AG09319 (cell line): ENCODE measurements around the gene ZNF101.
"Not testable (repeated sequence)": the region's sequence is repeated elsewhere in the genome, so short reads cannot be mapped to it uniquely, and the experiment has no call there.

Experiments
- DNase-seq: peaks from one replicate; pipeline ENCODE4 v3.0.0-alpha.2; 2010; ENCODE audit warnings: low read depth; ENCODE audit errors: extremely low read depth
- TF ChIP-seq, protein P1 (sequence below): IDR thresholded peaks from 2 replicates; pipeline ENCODE4 v1.5.1; 2011; ENCODE audit warnings: low read depth, mild to moderate bottlenecking, inconsistent platforms, low read length, moderate library complexity

Gene ZNF101

DNA sequence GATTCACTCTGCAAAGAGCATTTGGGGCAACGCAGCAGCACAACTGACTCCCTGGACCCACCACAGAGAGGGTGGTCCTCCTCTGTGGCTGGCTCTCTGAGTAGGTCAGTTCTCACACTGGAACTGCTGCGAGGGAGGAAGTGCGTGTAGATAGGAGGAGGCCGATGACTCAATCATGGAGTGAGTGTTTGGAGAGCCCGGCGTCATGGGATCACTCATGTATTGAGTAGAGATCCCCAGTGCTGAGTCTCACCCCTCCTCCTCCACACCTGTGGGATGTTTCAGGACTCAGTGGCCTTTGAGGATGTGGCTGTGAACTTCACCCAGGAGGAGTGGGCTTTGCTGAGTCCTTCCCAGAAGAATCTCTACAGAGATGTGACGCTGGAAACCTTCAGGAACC, 8.9 kb downstream of the ZNF101 start:
- DNase-seq = no peak
- TF ChIP-seq, protein P1, sequence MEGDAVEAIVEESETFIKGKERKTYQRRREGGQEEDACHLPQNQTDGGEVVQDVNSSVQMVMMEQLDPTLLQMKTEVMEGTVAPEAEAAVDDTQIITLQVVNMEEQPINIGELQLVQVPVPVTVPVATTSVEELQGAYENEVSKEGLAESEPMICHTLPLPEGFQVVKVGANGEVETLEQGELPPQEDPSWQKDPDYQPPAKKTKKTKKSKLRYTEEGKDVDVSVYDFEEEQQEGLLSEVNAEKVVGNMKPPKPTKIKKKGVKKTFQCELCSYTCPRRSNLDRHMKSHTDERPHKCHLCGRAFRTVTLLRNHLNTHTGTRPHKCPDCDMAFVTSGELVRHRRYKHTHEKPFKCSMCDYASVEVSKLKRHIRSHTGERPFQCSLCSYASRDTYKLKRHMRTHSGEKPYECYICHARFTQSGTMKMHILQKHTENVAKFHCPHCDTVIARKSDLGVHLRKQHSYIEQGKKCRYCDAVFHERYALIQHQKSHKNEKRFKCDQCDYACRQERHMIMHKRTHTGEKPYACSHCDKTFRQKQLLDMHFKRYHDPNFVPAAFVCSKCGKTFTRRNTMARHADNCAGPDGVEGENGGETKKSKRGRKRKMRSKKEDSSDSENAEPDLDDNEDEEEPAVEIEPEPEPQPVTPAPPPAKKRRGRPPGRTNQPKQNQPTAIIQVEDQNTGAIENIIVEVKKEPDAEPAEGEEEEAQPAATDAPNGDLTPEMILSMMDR = no peak

DNA sequence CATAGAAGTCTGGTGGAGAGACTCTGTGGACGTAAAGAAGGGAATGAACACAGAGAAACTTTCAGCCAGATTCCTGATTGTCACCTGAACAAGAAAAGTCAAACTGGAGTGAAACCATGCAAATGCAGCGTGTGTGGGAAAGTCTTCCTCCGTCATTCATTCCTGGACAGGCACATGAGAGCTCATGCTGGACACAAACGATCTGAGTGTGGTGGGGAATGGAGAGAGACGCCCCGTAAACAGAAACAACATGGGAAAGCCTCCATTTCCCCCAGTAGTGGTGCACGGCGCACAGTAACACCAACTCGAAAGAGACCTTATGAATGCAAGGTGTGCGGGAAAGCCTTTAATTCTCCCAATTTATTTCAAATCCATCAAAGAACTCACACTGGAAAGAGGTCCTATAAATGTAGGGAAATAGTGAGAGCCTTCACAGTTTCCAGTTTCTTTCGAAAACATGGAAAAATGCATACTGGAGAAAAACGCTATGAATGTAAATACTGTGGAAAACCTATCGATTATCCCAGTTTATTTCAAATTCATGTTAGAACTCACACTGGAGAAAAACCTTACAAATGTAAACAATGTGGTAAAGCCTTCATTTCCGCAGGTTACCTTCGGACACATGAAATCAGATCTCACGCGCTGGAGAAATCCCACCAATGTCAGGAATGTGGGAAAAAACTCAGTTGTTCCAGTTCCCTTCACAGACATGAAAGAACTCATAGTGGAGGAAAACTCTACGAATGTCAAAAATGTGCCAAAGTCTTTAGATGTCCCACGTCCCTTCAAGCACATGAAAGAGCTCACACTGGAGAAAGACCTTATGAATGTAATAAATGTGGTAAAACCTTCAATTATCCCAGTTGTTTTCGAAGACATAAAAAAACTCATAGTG, 10.8 kb downstream of the ZNF101 start:
- TF ChIP-seq, protein P1 = no peak
- DNase-seq = no peak

DNA sequence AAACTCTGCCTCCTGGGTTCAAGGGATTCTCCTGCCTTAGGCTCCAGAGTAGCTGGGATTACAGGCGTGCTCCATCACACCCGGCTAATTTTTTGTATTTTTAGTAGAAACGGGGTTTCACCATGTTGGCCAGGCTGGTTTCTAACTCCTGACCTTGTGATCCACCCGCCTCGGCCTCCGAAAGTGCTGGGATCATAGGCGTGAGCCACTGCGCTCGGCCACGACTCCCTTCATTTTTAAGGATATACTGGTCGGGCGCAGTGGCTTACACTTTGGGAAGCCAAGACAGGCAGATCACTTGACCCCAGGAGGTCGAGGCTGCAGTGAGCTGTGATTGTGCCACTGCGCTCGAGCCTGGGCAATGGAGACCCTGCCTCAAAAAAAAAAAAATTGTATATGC, 17.5 kb downstream of the ZNF101 start:
- not testable (repeated sequence) for DNase-seq

DNA sequence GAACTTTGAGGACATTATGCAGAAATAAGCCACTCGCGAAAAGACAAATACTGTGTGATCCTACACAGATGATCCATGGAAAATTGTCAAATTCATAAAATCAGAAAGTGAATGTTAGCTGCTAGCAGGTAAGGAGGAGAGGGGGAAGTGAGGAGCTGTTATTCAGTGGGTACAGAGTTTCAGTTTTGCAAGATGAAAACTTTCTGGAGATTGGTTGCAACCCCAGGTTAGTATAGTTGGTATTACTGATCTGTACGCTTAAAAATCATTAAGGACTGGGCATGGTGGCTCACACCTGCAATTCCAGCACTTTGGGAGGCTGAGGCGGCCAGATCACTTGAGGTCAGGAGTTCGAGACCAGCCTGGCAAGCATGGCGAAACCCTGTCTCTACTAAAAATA, 17.9 kb downstream of the ZNF101 start:
- no peak for DNase-seq

DNA sequence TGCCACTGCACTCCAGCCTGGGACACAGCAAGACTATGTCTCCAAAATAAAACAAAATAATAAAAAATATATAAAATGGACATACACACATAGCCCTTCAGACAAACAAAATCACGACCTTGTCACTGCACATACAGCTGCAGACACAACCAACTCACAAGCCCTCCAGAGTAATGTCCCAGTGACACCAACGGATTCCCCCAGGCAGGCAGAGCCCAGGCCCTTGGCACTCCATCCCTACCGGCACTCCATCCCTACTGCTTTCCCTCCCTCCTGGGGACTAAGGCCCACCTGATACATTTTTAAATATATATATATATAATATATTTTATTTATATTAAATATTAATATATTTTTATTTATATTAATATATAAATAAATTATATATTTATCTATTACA, 18.5 kb downstream of the ZNF101 start:
- no peak for DNase-seq
- TF ChIP-seq, protein P1 = no peak

More for the DNA sequence above, 17.9 kb downstream of the ZNF101 start:
- TF ChIP-seq, protein P1 = no peak

DNA sequence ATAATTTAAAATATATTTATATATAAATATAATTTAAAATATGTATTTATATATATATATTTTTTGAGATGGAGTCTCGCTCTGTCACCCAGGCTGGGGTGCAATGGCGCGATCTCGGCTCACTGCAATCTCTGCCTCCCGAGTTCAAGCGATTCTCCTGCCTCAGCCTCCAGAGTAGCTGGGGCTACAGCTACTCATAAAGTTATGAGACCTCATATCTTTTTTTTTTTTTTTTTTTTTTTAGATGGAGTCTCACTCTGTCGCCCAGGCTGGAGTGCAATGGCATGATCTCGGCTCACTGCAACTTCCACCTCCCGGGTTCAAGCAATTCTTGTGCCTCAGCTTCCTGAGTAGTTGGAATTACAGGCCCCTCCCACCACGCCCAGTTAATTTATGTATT, 20.4 kb downstream of the ZNF101 start:
- DNase-seq = not testable (repeated sequence)

DNA sequence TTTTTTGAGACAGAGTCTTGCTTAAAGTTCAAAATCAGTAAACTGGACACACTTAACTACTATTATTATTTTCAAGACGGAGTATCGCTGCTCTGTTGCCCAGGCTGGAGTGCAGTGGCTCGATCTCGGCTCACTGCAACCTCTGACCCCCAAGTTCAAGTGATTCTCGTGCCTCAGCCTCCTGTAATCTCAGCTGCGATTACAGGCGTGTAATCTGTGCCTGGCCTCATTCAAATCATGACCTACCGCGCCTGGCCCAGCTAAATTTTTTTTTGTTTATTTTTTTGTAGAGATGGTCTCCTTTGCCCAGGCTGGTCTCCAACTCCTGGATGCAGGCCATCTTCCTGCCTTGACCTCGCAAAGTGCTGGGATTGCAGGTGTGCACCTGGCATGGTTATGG, 23.0 kb downstream of the ZNF101 start:
- TF ChIP-seq, protein P1 = no peak
- DNase-seq = no peak

DNA sequence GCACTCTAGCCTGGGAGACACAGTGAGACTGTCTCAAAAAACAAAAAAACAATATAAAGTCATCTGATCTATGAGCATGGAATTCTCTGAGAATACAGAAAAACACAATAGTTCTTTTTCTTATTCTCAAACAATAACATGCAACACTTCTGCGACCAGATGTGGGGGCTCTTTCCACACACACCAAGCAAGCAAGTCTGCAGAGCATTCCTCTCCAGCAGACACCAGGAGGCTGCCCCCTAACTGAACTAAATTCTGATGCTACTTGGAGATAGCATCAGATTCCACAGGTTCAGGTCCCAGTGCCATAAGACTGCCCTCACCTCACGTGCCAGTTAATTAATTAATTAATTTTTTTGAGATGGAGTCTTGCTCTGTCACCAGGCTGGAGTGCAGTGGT, 27.7 kb downstream of the ZNF101 start:
- no peak for DNase-seq
- TF ChIP-seq, protein P1 = no peak
